ENCODE results near the gene PPDPF. TPM values are rescaled to one million over a fixed set of nuclear protein-coding genes. Genes with fewer than 3 reads are reported as not detected.

PPDPF gene
- total RNA-seq, 1 donor from 2014 or later = 355 TPM

GRCh38 chr20:63542031-63542559 is 21.5 kb downstream of the PPDPF start:
- no peak overlapping the region for H3K27ac ChIP-seq
- H3K27me3 ChIP-seq = peaks cover 9% of the 10 kb centered on the region

GRCh38 chr20:63542696-63543095 is 22.1 kb downstream of the PPDPF start:
- Histone ChIP-seq H3K9me3 (no peaks in the 10 kb centered on the region), H3K36me3 (no peaks in the 10 kb centered on the region), H3K4me1 (peaks cover 12% of the 10 kb centered on the region), H3K4me3 (no peak overlapping the region), H3K27me3 (peaks cover 15% of the 10 kb centered on the region), H3K27ac (no peak overlapping the region)
- ATAC-seq (no peak), DNase-seq (no peak)
- intact Hi-C loops (cut with DNase I) = no loop called here
- no peak for TF ChIP-seq CTCF (IDR thresholded peaks at IDR 0.05)

More at GRCh38 chr20:63542031-63542559, 21.5 kb downstream of the PPDPF start:
- Histone ChIP-seq H3K9me3 (no peaks in the 10 kb centered on the region), H3K4me1 (peaks cover 13% of the 10 kb centered on the region), H3K36me3 (no peaks in the 10 kb centered on the region), H3K4me3 (no peak overlapping the region)
- DNase-seq (no peak), ATAC-seq (no peak)
- TF ChIP-seq CTCF (IDR thresholded peaks at IDR 0.05) = no peak
- intact Hi-C loops (cut with DNase I) = no loop called here

- intact Hi-C loops (cut with DNase I) = no loop called here
- no peaks in the 10 kb centered on the region for H3K36me3 ChIP-seq
- H3K4me3 ChIP-seq = no peak overlapping the region
- ATAC-seq (no peak), DNase-seq (no peak)
- H3K27me3 ChIP-seq = peaks cover 19% of the 10 kb centered on the region
- H3K27ac ChIP-seq = no peak overlapping the region
- H3K4me1 ChIP-seq = peaks cover 8% of the 10 kb centered on the region
- no peaks in the 10 kb centered on the region for H3K9me3 ChIP-seq
- TF ChIP-seq CTCF (IDR thresholded peaks at IDR 0.05) = no peak
Measured at GRCh38 chr20:63543131-63543530, 22.6 kb downstream of the PPDPF start.

GRCh38 chr20:63543733-63544132 is 23.2 kb downstream of the PPDPF start:
- ATAC-seq (no peak), DNase-seq (no peak)
- TF ChIP-seq CTCF (IDR thresholded peaks at IDR 0.05) = no peak
- no peak overlapping the region for H3K4me3 ChIP-seq
- H3K4me1 ChIP-seq = peaks cover 1% of the 10 kb centered on the region
- peaks cover 25% of the 10 kb centered on the region for H3K27me3 ChIP-seq
- no peaks in the 10 kb centered on the region for H3K9me3 ChIP-seq
- intact Hi-C loops (cut with DNase I) = no loop called here
- H3K27ac ChIP-seq = no peak overlapping the region
- H3K36me3 ChIP-seq = no peaks in the 10 kb centered on the region

GRCh38 chr20:63544241-63544957 is 23.8 kb downstream of the PPDPF start:
- H3K27ac ChIP-seq = no peak overlapping the region
- DNase-seq = no peak

More at GRCh38 chr20:63544241-63544957, 23.8 kb downstream of the PPDPF start:
- Histone ChIP-seq H3K4me1 (no peaks in the 10 kb centered on the region), H3K4me3 (no peak overlapping the region), H3K27me3 (peaks cover 27% of the 10 kb centered on the region), H3K9me3 (no peaks in the 10 kb centered on the region), H3K36me3 (no peaks in the 10 kb centered on the region)
- intact Hi-C loops (cut with DNase I) = no loop called here
- ATAC-seq = no peak
- TF ChIP-seq CTCF (IDR thresholded peaks at IDR 0.05) = no peak
